Panc1 (cell line): ENCODE measurements around the gene FAM3C.

ENCODE experiments used
- CTCF ChIP-seq: fragments of 450-650 bp; IDR thresholded peaks from 2 replicates; pipeline ENCODE4 v1.5.1; 2017; ENCODE audit warnings: mild to moderate bottlenecking
- POLR2AphosphoS5 ChIP-seq: IDR thresholded peaks from 2 replicates; pipeline ENCODE4 v1.6.1; 2012; ENCODE audit warnings: mild to moderate bottlenecking, low read depth, low read length, moderate library complexity
- REST ChIP-seq, 2 experiments: IDR thresholded peaks; 2 replicates each; pipeline ENCODE4 v1.6.1; 2011 to 2012; ENCODE audit warnings: low read depth in 2 of 2, control low read depth in 1 of 2, low read length in 1 of 2, mild to moderate bottlenecking in 1 of 2, moderate library complexity in 1 of 2; ENCODE audit not compliant: insufficient read depth in 1 of 2

GRCh38 chr7:121397822-121398221, 1.7 kb upstream of the FAM3C start:
- TF ChIP-seq CTCF: no peak
- TF ChIP-seq POLR2AphosphoS5: no peak
- no peak for TF ChIP-seq REST (IDR thresholded peaks at IDR 0.05; ENCODE audit: insufficient read depth in 1 of 2, low read depth in 2 of 2, low read length in 1 of 2)
